ENCODE data around the gene THEM4. TPM values are rescaled to one million over a fixed set of nuclear protein-coding genes. Genes with fewer than 3 reads are reported as not detected.
"Not testable (repeated sequence)": the region's sequence is repeated elsewhere in the genome, so short reads cannot be mapped to it uniquely, and the experiment has no call there.

Gene THEM4
- total RNA-seq, 2 experiments from 2014 or later, result 32.9 to 34.2 TPM

DNA sequence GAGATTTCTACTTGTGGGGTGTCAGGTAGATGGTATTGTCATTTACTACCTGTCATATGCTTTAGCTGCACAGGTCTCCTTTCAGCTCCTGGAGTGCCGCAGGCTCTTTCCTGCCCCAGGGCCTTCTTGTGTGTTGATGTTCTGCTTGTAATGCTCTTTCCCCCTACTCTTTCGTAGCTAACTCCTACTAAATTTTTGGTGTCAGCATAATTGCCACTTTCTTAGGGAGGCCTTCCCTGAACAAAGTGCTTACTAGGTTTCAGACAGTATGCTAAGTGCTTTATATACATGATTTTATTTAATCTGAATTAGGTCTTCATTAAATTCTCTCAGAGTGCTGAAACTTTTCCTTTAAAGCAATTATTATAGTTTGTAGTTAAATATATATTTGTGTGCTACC, 4.8 kb upstream of the THEM4 start:
- H3K36me3 Mint-ChIP-seq, result no peaks in the 10 kb centered on the region
- peaks cover 2% of the 10 kb centered on the region for H3K9me3 Mint-ChIP-seq
- peaks cover 5% of the 10 kb centered on the region for H3K4me1 Mint-ChIP-seq
- H3K27me3 Mint-ChIP-seq, result no peaks in the 10 kb centered on the region
- H3K4me3 Mint-ChIP-seq, result no peak overlapping the region
- no peak for DNase-seq
- H3K27ac Mint-ChIP-seq, result no peak overlapping the region

DNA sequence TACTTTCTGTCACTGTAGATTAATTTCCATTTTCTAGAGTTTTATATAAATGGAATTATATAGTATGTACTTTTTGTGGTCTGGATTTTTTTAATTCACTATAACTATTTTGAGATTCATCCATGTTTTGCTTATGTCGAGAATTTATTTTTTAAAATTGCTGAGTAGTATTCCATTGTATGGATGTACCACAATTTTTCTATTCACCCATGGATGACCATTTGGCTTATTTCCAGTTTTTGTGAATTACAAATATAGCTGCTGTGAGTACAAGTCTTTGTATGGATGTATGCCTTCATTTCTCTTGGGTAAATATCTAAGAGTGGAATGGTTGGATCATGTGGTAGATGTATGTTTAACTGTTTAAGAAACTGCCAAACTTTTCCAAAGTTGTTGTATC, 3.7 kb upstream of the THEM4 start:
- Mint-ChIP-seq H3K4me1 (peaks cover 12% of the 10 kb centered on the region), H3K4me3 (no peak overlapping the region), H3K36me3 (peaks cover 9% of the 10 kb centered on the region), H3K27ac (no peak overlapping the region), H3K27me3 (no peaks in the 10 kb centered on the region), H3K9me3 (peaks cover 6% of the 10 kb centered on the region)
- DNase-seq, result no peak

DNA sequence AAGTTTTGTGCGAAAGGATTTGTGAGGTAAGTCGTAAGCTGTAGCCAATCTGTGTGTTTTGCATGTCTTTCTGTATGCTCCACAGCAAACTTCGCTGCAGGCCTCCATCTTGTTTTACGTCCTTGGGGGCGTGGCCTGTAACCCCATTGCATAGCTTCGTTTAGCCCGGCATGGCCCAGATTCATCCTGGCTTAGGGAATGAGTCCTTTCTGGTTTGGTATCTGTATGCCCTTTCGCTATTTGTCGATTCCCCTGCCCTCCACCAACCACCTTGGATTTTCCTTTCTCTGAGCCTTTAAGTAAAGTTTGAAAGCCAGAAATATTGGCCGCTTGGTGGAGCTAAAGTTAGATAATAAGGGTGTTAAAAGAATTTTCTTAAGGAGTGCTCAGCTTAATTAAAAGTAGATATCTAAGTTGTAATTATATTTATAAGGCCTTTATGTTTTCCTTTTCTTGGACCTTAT, 1.1 kb downstream of the THEM4 start:
- peak; percentile 17 for DNase-seq
- Mint-ChIP-seq H3K27me3 (no peaks in the 10 kb centered on the region), H3K9me3 (peaks cover 21% of the 10 kb centered on the region), H3K36me3 (peaks cover 50% of the 10 kb centered on the region), H3K4me3 (peak overlapping the region; percentile 93), H3K4me1 (peaks cover 46% of the 10 kb centered on the region), H3K27ac (peak overlapping the region; percentile 91)

DNA sequence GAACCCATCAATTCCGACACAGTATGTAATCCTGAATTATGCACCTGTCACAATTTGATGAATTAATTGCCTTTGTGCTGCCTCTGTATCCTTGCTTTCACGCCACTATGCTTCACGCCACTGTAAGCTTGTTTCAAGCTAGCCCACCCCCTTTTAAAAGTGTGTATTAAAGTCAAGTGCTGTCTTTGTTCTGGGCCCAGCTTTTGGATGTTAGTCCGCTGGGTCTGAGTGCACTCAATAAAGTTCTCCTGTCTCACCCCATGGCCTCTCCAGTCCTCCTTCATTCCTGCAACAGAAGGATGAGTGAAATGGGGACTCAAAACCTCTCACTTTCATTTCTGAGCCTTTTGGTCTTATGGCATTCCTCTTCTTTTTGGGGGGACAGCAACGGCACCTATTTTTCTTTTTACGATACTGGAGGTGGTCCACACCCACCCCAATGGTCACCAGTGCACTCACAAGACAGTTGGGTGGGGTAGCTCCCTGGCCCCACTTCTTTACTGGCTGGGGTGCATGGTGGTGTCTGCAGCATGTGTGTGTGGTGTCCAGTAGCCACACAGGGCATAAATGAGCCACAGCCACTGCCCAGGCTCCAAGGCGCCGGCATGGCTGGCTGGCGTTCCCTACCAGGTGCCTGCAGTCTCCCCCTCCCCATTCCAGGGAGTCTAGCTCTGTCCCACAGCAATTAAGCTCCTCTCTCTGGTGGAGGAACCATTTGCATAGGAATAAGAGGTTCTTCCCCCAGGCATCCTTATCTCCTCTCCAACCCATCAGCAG, 1.8 kb downstream of the THEM4 start:
- Mint-ChIP-seq H3K36me3 (peaks cover 54% of the 10 kb centered on the region), H3K9me3 (peaks cover 21% of the 10 kb centered on the region), H3K4me3 (peak overlapping the region; percentile 93), H3K27me3 (no peaks in the 10 kb centered on the region), H3K27ac (peak overlapping the region; percentile 79), H3K4me1 (peaks cover 46% of the 10 kb centered on the region)
- DNase-seq, result no peak

DNA sequence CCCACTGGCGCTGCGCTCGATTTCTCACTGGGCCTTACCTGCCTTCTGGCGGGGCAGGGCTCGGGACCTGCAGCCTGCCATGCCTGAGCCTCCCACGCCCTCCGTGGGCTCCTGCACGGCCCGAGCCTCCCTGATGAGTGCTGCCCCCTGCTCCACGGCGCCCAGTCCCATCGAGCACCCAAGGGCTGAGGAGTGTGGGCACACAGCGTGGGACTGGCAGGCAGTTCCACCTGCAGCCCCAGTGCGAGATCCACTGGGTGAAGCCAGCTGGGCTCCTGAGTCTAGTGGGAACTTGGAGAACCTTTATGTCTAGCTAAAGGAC, 3.0 kb downstream of the THEM4 start:
- not testable (repeated sequence) for H3K27me3 Mint-ChIP-seq, DNase-seq, H3K4me3 Mint-ChIP-seq
- peak overlapping the region; percentile 34 for H3K27ac Mint-ChIP-seq
- H3K36me3 Mint-ChIP-seq, result peaks cover 66% of the 10 kb centered on the region
- H3K9me3 Mint-ChIP-seq, result peaks cover 29% of the 10 kb centered on the region
- H3K4me1 Mint-ChIP-seq, result peaks cover 51% of the 10 kb centered on the region

DNA sequence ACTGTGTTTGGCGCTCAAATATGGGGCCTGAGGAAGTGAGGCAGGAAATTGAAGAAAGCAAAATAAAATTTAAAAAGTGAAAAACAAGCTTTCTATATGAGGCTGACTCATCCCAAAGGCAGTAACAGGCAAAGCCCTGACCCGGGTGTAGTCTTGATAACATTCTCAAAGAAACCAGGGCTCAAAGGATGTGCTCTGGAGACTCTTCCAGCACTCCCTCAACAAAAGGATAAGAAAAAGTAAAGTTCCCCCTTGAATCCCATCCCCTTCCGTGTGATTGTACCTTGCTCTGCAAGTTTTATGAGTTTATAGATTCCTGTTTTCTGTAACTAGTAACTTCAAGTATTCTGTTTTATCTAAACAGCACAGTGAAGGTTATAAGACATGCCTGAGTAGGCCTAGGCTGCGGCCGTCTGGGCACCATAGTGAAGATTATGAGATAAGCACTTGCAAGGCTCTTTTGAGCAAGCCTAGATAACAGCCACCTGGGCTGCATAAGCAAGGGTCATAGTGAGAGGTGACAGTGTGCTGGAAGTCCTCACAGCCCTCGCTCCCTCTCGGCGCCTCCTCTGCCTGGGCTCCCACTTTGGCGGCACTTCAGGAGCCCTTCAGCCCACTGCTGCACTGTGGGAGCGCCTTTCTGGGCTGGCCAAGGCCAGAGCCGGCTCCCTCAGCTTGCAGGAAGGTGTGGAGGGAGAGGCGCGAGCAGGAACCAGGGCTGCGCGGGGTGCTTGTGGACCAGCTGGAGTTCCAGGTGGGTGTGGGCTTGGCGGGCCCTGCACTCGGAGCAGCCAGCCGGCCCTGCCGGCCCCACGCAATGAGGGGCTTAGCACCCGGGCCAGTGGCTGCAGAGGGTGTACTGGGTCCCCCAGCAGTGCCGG, 3.6 kb downstream of the THEM4 start:
- peaks cover 51% of the 10 kb centered on the region for H3K4me1 Mint-ChIP-seq
- H3K27me3 Mint-ChIP-seq, result not testable (repeated sequence)
- peak overlapping the region; percentile 98 for H3K27ac Mint-ChIP-seq
- peak; percentile 9 for DNase-seq
- H3K4me3 Mint-ChIP-seq, result peak overlapping the region; percentile 74
- H3K9me3 Mint-ChIP-seq, result peaks cover 32% of the 10 kb centered on the region
- H3K36me3 Mint-ChIP-seq, result peaks cover 71% of the 10 kb centered on the region

DNA sequence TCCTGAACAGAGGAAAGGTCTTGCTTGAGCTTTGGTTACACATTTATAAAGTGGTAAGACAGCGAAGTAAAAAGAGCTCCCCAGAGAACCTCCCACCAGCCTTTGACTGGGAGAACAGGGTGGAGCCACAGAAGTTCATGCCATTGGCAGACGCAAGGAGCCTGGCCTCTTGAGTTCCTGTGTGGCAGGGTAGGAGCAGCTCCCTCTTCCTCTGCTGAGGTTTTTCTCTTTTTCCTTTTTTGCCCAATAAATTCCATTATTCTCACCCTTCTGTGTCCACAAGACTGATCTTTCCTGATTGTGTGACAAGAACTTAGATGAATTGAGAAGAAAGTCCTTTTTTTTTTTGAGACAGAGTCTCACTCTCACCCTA, 4.3 kb downstream of the THEM4 start:
- peaks cover 77% of the 10 kb centered on the region for H3K36me3 Mint-ChIP-seq

DNA sequence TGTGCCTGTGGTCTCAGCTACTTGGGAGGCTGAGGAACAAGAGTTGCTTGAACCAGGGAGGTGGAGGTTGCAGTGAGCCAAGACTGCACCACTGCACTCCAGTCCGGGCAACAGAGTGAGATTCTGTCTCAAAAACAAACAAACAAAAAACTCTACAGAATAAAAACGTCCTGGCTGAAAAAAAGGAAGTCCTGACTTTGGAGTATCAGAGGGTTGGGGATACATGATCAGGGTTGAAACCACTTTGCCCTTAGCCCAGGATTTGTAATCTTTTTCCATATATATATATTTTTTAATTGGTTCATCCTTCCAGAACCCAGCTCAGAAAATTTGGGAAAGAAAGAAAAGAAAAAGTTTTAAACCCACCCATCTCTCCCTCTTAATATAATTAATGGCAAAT, 6.5 kb downstream of the THEM4 start:
- Mint-ChIP-seq H3K4me1 (peaks cover 63% of the 10 kb centered on the region), H3K36me3 (peaks cover 87% of the 10 kb centered on the region)

More for the DNA sequence above, 4.3 kb downstream of the THEM4 start:
- Mint-ChIP-seq H3K9me3 (peaks cover 37% of the 10 kb centered on the region), H3K27me3 (no peaks in the 10 kb centered on the region), H3K27ac (peak overlapping the region; percentile 98), H3K4me1 (peaks cover 54% of the 10 kb centered on the region), H3K4me3 (peak overlapping the region; percentile 74)
- DNase-seq, result peak; percentile 58

DNA sequence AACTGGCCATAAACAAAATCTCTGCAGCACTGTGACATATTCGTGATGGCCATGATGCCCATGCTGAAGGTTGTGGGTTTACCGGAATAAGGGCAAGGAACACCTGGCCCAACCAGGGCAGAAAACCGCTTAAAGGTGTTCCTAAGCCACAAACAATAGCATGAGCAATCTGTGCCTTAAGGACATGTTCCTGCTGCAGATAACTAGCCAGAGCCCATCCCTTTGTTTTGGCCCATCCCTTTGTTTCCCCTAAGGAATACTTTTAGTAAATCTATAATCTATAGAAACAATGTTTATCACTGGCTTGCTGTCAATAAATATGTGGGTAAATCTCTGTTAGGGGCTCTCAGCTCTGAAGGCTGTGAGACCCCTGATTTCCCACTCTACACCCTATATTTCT, 8.5 kb downstream of the THEM4 start:
- peaks cover 32% of the 10 kb centered on the region for H3K9me3 Mint-ChIP-seq
- H3K27me3 Mint-ChIP-seq, H3K4me3 Mint-ChIP-seq, DNase-seq, H3K27ac Mint-ChIP-seq: not testable (repeated sequence)
- peaks cover 68% of the 10 kb centered on the region for H3K4me1 Mint-ChIP-seq
- peaks cover 82% of the 10 kb centered on the region for H3K36me3 Mint-ChIP-seq

More for the DNA sequence above, 6.5 kb downstream of the THEM4 start:
- Mint-ChIP-seq H3K9me3 (peaks cover 41% of the 10 kb centered on the region), H3K4me3 (no peak overlapping the region), H3K27me3 (no peaks in the 10 kb centered on the region), H3K27ac (no peak overlapping the region)
- no peak for DNase-seq

DNA sequence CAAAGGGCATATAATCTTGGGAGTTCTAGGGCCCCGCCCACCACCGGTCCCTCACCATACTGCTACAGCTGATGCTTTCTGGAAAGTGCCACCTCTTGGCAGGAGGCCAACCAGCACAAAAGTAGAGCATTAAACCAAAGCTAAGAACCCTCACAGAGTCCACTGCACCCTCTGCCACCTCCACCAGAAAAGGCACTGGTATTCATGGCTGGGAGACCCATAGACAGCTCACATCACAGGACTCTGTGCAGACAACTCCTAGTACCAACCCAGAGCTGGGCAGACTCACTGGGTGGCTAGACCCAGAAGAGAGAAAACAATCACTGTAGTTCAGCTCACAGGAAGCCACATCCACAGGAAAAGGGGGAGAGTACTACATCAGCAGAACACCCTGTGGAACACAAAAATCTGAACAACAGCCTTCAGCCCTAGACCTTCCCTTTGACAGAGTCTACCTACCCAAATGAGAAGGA, 10.8 kb downstream of the THEM4 start:
- H3K4me3 Mint-ChIP-seq, result peak overlapping the region; percentile 33
- H3K9me3 Mint-ChIP-seq, result peaks cover 29% of the 10 kb centered on the region
- H3K27ac Mint-ChIP-seq, result peak overlapping the region; percentile 68
- no peaks in the 10 kb centered on the region for H3K27me3 Mint-ChIP-seq
- DNase-seq, result peak; percentile 14
- H3K36me3 Mint-ChIP-seq, result peaks cover 76% of the 10 kb centered on the region
- H3K4me1 Mint-ChIP-seq, result peaks cover 49% of the 10 kb centered on the region

DNA sequence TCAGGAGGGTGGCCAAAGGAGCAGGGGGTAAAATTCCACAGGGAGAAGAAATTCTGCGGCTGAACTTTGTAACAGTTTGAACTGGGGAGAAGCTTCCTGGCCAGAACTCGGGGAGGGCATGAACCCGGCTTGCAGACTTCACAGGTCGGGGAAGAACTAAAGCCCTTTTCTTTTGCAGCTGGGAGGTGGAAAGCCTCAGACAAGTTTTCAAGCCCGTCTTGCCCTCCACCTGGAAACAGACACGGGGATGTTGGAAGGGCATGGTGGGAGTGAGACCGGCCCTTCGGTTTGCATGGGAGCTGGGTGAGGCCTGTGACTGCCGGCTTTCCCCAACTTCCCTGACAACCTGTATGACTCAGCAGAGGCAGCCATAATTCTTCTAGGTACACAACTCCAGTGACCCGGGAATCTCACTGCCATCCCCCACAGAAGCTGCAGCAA, 11.3 kb downstream of the THEM4 start:
- H3K9me3 Mint-ChIP-seq, result peaks cover 26% of the 10 kb centered on the region
- no peak for DNase-seq
- peaks cover 77% of the 10 kb centered on the region for H3K36me3 Mint-ChIP-seq
- peak overlapping the region; percentile 33 for H3K4me3 Mint-ChIP-seq
- H3K27ac Mint-ChIP-seq, result peak overlapping the region; percentile 68
- peaks cover 49% of the 10 kb centered on the region for H3K4me1 Mint-ChIP-seq
- H3K27me3 Mint-ChIP-seq, result no peaks in the 10 kb centered on the region

DNA sequence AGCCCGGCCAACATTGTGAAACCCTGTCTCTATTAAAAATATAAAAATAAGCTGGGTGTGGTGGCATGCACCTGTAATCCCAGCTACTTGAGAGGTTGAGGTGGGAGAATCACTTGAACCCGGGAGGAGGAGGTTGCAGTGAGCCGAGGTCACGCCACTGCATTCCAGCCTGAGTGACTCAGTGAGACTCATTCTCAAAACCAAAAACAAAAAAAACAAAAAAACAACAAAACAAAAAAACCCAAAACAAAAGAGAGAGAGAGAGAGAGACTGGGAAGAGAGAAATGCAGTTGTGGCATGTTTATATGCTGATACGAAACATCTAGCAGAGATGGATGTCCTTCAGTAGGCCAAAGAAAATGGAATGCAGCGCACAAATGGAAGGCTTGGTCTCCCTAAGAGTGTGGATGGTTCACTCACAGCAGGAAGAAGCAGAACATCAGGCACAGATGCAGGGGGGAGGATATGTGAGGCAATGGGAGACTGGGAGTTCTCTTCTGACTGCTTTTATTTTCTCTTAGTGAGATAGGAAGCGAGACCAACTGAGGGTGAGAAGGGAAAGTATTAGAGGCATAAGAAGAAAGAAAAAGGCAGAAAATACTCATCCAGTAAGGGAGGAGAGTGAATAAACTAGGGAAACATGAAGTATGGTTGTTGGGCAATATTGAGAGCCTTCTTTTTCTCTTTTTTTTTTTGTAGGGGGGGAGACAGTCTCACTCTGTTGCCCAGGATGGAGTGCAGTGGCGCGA, 16.0 kb downstream of the THEM4 start:
- no peak for DNase-seq
- no peak overlapping the region for H3K27ac Mint-ChIP-seq
- peaks cover 58% of the 10 kb centered on the region for H3K36me3 Mint-ChIP-seq
- H3K4me1 Mint-ChIP-seq, result peaks cover 48% of the 10 kb centered on the region
- H3K9me3 Mint-ChIP-seq, result no peaks in the 10 kb centered on the region
- no peaks in the 10 kb centered on the region for H3K27me3 Mint-ChIP-seq
- H3K4me3 Mint-ChIP-seq, result no peak overlapping the region

DNA sequence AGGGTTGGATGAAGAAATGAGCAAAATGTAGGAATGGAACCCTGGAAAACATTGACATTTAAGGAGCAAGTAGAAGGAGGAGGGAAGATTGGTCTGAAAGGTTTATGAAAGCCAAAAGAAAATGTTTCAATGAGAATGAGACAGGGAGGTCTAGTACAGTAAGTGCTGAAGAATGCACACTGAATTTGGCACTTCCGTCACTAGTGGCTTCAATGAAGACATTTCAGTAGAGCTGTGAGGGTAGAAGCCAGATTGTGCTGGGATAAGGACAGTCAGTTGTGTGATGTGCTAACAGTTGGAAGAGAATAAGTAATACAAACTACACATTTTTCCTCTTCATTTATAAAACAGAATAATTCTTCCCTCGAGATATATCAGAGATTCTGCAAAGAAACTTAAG, 17.1 kb downstream of the THEM4 start:
- Mint-ChIP-seq H3K36me3 (peaks cover 54% of the 10 kb centered on the region), H3K4me3 (no peak overlapping the region), H3K27me3 (no peaks in the 10 kb centered on the region), H3K27ac (peak overlapping the region; percentile 74), H3K4me1 (peaks cover 36% of the 10 kb centered on the region), H3K9me3 (no peaks in the 10 kb centered on the region)
- no peak for DNase-seq

DNA sequence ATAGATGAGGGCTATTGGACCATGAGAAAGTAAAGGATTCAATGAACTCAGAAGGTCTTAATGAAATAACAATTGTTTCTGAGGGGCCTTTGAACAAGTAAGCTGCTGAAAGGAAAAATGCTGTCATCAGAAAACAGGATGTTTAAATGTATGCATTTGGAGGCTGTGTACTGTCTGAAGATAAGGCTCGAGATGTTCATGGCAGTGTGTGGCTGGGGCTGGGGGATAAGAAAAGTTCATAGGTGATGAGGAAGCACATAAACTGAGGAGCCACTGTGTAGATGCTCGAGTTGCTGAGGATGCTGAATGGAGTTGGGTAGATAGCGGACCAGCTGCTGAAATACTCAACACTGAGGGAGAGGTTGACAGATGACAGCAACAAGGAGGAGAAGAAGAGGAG, 17.8 kb downstream of the THEM4 start:
- no peaks in the 10 kb centered on the region for H3K9me3 Mint-ChIP-seq
- H3K4me3 Mint-ChIP-seq, result no peak overlapping the region
- peaks cover 53% of the 10 kb centered on the region for H3K36me3 Mint-ChIP-seq
- H3K27ac Mint-ChIP-seq, result peak overlapping the region; percentile 74
- no peak for DNase-seq
- no peaks in the 10 kb centered on the region for H3K27me3 Mint-ChIP-seq
- peaks cover 30% of the 10 kb centered on the region for H3K4me1 Mint-ChIP-seq

All from activated naive CD8-positive, alpha-beta T cell treated with anti-CD3 and anti-CD28 coated beads for 36 hours (primary cell).